Uterus (tissue), 4 donors: ENCODE results near the gene BEX2. TPM values are rescaled to one million over a fixed set of nuclear protein-coding genes. Genes with fewer than 3 reads are reported as not detected.
"Not testable (repeated sequence)": the region's sequence is repeated elsewhere in the genome, so short reads cannot be mapped to it uniquely, and the experiment has no call there.

Source experiments
- DNase-seq, 2 donors: peaks; one replicate each; pipeline ENCODE4 v3.0.0-alpha.2; 2019 to 2020
- H3K27ac ChIP-seq, 2 donors: fragments of 200-600 bp; sonication (generic); 1 replicate in 1 of 2; 2 replicates in 1 of 2; pipeline ENCODE4 v1.5.1; 2016 to 2018
- H3K27me3 ChIP-seq, 2 donors: fragments of 200-600 bp; sonication (generic); one replicate each; pipeline ENCODE4 v1.5.1; 2018 to 2019; ENCODE audit warnings: control low read depth in 1 of 2
- H3K36me3 ChIP-seq, 2 donors: fragments of 200-600 bp; sonication (generic); one replicate each; pipeline ENCODE4 v1.5.1; 2019; ENCODE audit warnings: control low read depth in 1 of 2
- H3K4me1 ChIP-seq, 2 donors: fragments of 200-600 bp; sonication (generic); one replicate each; pipeline ENCODE4 v1.5.1; 2018 to 2019; ENCODE audit warnings: control low read depth in 1 of 2
- H3K4me3 ChIP-seq, 2 donors: fragments of 200-600 bp; sonication (generic); 1 replicate in 1 of 2; 2 replicates in 1 of 2; pipeline ENCODE4 v1.5.1; 2018 to 2019; ENCODE audit warnings: mild to moderate bottlenecking in 1 of 2
- H3K9me3 ChIP-seq, 2 donors: fragments of 200-600 bp; sonication (generic); one replicate each; pipeline ENCODE4 v1.5.1; 2019; ENCODE audit warnings: control low read depth in 1 of 2
- POLR2A ChIP-seq, 2 donors: fragments of 450-650 bp; IDR thresholded peaks; one replicate each; pipeline ENCODE4 v1.6.1; 2016; ENCODE audit warnings: antibody characterized with exemption in 2 of 2, mild to moderate bottlenecking in 1 of 2, moderate library complexity in 1 of 2
- intact Hi-C: fragments of 100-400 bp; cut with DNase I; formaldehyde crosslinking; loops from one replicate; pipeline ENCODE4 v1.15.1; 2023; ENCODE audit warnings: low total_unique reads
- total RNA-seq, 4 donors: library from RNA; depleted of rRNA in 3 of 4; stranded (reverse); fragments of >200 nt in 3 of 4; gene quantifications; one replicate each; pipeline versions ENCODE4 v1.1.0 to v1.2.4, GENCODE V29; 2014 to 2023
- TF ChIP-seq, protein P1 (sequence below), 4 experiments: fragments of 200-600 bp in 2 of 4; fragments of 450-650 bp in 2 of 4; sonication (generic) in 2 of 4; IDR thresholded peaks; one replicate each; pipeline ENCODE4 v1.5.1; 2016 to 2019; ENCODE audit warnings: antibody characterized with exemption in 4 of 4, mild to moderate bottlenecking in 2 of 4, moderate library complexity in 1 of 4
- donor health status: DM: yes; HTN: yes; CAD: no.

BEX2 gene
- total RNA-seq, 4 donors from 2014 or later, result 1.5 to 35.6 (median 15.5) TPM; not detected in 1

DNA sequence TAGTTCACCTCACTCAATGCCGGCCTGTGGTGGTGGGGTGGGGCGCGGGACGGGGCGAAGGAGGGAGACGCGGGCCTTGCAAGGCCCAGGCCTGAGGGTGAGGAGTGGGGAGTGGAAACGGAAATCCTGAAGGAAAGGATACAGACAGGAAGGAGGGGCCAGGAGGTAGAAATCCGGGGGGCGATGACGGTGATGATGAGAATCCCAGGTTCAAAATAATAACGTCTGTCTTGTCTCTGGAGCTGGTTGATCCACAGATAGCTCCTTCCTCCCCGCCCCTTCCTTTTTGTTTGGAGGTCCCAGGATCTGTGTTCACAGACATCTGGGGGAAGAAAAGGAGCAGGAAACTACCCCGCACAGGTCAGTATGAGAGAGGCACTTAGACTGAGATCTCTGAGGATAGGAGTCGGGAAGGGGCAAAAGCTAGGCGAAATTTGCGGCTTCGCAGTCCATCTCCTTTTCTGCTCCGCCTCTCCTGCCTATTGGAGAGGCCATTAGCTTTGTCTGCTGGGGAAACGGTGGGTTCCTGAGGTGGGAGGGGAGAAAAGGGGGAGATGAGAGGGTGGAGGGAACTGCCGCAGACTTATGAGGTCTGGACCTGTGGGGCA, 20.0 kb upstream of the BEX2 start:
- H3K27me3 ChIP-seq, result peaks cover 0 to 15% of the 10 kb centered on the region in 2 donors
- H3K9me3 ChIP-seq, result no peaks in the 10 kb centered on the region
- intact Hi-C loops, result no loop called here
- H3K4me3 ChIP-seq, result peak overlapping the region; percentile 13 to 36
- DNase-seq, result peak in 1 of 2 donors; percentile 22
- TF ChIP-seq, protein P1, sequence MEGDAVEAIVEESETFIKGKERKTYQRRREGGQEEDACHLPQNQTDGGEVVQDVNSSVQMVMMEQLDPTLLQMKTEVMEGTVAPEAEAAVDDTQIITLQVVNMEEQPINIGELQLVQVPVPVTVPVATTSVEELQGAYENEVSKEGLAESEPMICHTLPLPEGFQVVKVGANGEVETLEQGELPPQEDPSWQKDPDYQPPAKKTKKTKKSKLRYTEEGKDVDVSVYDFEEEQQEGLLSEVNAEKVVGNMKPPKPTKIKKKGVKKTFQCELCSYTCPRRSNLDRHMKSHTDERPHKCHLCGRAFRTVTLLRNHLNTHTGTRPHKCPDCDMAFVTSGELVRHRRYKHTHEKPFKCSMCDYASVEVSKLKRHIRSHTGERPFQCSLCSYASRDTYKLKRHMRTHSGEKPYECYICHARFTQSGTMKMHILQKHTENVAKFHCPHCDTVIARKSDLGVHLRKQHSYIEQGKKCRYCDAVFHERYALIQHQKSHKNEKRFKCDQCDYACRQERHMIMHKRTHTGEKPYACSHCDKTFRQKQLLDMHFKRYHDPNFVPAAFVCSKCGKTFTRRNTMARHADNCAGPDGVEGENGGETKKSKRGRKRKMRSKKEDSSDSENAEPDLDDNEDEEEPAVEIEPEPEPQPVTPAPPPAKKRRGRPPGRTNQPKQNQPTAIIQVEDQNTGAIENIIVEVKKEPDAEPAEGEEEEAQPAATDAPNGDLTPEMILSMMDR (IDR thresholded peaks at IDR 0.05), result no peak
- TF ChIP-seq POLR2A (IDR thresholded peaks at IDR 0.05), result no peak
- no peaks in the 10 kb centered on the region for H3K4me1 ChIP-seq
- peak overlapping the region; percentile 76 to 79 for H3K27ac ChIP-seq
- H3K36me3 ChIP-seq, result no peaks in the 10 kb centered on the region

GRCh38 chrX:103329991-103330390, 19.2 kb upstream of the BEX2 start, which contains the start of gene TCEAL7:
Gene TCEAL7, plus strand, starts transcription at chrX:103330239. Its CDS starts 1,165 bp downstream, at chrX:103331404.
- H3K9me3 ChIP-seq, result no peaks in the 10 kb centered on the region
- TF ChIP-seq POLR2A (IDR thresholded peaks at IDR 0.05), result peak; percentile 22 to 55
- TF ChIP-seq, protein P1 (IDR thresholded peaks at IDR 0.05), result no peak
- peak within 1 kb of the TSS; percentile 76 to 79 for H3K27ac ChIP-seq
- intact Hi-C loops, result no loop called here
- peaks cover 0 to 15% of the 10 kb centered on the region in 2 donors for H3K27me3 ChIP-seq
- H3K36me3 ChIP-seq, result no peaks in the 10 kb centered on the region
- peak within 1 kb of the TSS; percentile 13 to 36 for H3K4me3 ChIP-seq
- no peaks in the 10 kb centered on the region for H3K4me1 ChIP-seq
- DNase-seq, result peak; percentile 57 to 75

- TF ChIP-seq, protein P1 (IDR thresholded peaks at IDR 0.05), result no peak
- no peak for TF ChIP-seq POLR2A (IDR thresholded peaks at IDR 0.05)
- no peaks in the 10 kb centered on the region for H3K4me1 ChIP-seq
- intact Hi-C loops, result no loop called here
- H3K4me3 ChIP-seq, result peak overlapping the region in 1 of 2 donors; percentile 42
- no peak for DNase-seq
- no peak overlapping the region for H3K27ac ChIP-seq
- no peaks in the 10 kb centered on the region for H3K9me3 ChIP-seq
- peaks cover 0 to 3% of the 10 kb centered on the region in 2 donors for H3K27me3 ChIP-seq
- no peaks in the 10 kb centered on the region for H3K36me3 ChIP-seq
Measured at GRCh38 chrX:103311399-103311780, 600 bp upstream of the BEX2 start.

GRCh38 chrX:103309860-103310554, 783 bp downstream of the BEX2 start:
- peaks cover 0 to 3% of the 10 kb centered on the region in 2 donors for H3K27me3 ChIP-seq
- peak overlapping the region; percentile 24 to 42 for H3K4me3 ChIP-seq
- H3K4me1 ChIP-seq, result no peaks in the 10 kb centered on the region
- H3K36me3 ChIP-seq, result no peaks in the 10 kb centered on the region
- intact Hi-C loops, result no loop called here
- H3K9me3 ChIP-seq, result no peaks in the 10 kb centered on the region
- TF ChIP-seq POLR2A (IDR thresholded peaks at IDR 0.05), result no peak
- TF ChIP-seq, protein P1 (IDR thresholded peaks at IDR 0.05), result no peak
- DNase-seq, result no peak
- peak overlapping the region; percentile 25 to 64 for H3K27ac ChIP-seq

GRCh38 chrX:103305666-103306065, 5.1 kb downstream of the BEX2 start:
- H3K4me1 ChIP-seq, H3K27me3 ChIP-seq, DNase-seq, H3K4me3 ChIP-seq, intact Hi-C loops, H3K9me3 ChIP-seq, H3K36me3 ChIP-seq, H3K27ac ChIP-seq: not testable (repeated sequence)
